ENCODE data around the gene SLC66A2.
"Not testable (repeated sequence)": the region's sequence is repeated elsewhere in the genome, so short reads cannot be mapped to it uniquely, and the experiment has no call there.

Gene SLC66A2

DNA sequence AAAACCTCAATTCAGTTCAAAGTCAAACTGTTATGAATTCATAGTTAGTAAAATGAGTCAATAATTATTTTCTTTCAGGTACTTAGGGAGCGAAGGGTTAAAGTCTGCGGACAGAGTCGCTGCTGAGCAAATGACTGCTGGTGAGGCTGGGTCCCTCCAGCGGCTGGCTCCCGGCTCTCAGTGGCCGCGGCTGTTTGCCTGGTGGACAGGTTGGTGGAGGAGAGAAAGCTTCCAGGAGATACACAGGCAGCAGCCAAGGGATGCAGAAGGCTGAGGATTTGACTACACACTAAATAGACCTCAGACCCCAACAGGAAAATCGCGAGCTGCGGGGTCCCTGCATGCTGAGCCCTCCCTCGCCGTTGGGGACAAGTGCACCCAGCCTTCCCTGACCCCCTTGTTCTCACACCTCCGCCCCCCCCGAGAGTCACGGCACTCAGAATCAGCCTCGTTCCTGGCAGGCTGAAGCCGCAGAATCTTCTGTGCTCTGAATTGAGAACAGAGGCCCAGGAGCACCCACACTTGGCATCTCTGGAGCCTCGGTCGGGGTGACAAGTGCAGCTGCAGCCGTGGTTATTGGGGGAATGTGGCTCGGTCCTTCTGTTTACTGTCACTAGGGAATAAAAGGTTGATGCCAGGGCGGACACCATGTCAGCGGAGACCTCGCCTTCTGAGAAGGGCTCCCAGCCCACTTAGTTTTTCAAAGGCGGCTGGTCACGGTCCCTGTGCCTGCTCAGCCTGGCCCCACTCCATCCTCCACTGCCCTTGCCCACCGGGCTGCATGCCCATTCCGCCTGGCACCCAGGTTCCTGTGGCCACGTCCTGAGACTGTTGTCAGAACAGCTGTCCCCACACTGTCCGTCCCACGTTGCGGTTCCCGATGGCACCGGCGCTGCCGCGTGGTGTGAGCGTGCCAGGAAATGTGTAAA, 74.0 kb downstream of the SLC66A2 start:
- ATAC-seq, result no peak

GRCh38 chr18:79876497-79876896, 75.0 kb downstream of the SLC66A2 start:
- ATAC-seq, result no peak

DNA sequence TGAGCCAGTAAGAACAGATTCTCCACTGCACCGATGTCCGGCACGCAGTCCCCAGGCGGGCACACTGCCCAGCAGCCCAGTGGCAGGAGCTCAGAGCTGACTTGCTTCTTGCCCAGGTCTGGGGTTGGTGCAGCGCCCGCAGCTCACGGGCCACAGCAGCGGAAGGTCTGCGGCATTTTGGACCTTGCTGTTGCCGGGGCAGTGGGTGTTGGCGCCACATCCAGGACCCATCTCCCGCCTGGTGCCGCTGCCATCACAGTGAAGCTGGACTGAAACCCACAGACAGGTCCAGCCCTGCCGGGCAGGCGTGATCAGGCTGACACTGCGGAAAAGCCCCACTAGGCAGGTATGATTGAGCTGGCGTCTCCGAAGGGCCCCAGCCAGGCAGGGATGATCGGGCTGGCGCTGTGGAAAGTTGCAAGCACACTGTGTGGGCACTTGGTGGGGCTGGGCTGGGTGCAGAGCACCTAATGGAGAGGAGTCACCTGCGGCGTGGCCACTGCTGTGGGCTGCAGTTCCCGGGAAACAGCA, 75.5 kb downstream of the SLC66A2 start:
- ATAC-seq, result no peak

GRCh38 chr18:79875531-79875919, 75.9 kb downstream of the SLC66A2 start:
- ATAC-seq, result no peak

DNA sequence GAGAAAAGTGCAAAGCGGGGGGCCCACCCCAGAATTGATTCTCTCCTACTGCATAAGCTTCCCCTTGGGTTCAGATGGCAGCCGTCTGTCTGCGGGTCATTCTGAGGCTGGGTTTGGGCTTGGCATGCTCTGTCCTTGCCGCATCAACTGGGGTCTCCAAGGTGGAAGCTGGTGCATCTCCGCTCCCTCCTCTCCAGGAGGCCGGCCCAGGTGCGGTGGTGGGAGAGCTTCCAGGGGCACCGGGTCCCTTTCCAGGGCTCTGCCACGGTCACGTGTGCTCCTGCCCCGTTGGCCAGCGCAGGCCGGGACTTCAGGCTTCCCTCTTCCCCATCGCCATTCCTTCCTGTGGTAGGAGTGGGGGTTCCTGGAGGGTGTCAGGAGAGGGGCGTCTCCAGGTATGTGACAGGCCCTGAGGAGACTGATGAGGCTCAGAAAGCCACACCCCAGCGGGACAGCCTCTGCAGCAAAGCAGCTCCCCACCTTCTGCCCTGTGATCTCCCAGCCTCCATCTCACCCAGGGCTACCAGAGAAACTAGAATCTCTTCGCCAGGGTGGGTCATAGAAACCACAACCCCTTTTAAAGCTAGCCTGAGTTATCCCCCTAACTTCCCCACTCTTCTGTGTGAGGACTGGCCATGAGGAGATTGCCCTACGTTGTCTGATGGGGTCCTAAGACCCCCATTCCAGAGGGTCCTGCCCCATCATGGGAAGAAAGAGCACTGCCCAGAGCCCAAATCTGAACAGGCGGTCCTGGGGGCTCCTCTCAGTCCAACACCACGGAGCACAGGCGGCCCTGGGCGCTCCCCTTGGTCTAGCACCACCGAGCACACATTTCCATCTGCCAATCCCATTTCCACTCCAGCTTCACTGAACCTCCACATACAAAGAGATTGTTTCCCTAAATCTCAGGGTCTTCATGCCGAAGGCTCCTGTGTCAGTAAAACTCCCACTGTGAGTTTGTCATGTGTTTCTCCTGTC, 76.6 kb downstream of the SLC66A2 start:
- no peak for ATAC-seq

DNA sequence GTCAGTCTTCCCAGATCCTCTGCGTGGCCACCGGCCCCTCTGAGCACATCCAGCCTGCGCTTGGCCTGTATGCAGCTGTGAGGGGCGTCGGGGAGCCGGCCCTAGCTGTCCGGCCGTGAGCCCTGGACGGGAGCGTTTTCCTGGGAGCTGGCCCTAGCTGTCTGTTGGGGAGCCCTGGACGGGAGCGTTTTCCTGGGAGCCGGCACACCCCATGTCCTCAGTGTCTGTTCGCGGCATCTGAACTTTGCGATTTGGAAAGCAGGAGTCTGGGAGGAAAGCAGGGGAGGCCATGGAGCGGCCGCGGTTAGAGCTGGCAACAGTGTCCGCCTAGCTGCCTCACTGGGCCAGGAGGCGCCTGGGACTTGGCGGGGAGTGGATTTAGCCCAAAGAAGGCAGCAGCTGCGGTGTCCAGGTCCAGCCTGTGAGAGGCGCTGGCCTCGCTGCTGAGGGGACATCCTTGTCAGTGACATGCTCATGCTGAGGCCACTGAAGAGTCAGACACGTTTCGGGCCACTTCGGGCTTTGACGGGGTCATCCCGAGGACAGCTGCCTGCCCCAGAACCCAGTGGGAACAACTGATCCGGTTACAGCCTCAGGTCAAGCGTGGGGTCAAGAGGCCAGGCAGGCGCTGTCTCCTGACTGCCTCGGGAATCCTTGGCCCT, 77.9 kb downstream of the SLC66A2 start:
- no peak for ATAC-seq

DNA sequence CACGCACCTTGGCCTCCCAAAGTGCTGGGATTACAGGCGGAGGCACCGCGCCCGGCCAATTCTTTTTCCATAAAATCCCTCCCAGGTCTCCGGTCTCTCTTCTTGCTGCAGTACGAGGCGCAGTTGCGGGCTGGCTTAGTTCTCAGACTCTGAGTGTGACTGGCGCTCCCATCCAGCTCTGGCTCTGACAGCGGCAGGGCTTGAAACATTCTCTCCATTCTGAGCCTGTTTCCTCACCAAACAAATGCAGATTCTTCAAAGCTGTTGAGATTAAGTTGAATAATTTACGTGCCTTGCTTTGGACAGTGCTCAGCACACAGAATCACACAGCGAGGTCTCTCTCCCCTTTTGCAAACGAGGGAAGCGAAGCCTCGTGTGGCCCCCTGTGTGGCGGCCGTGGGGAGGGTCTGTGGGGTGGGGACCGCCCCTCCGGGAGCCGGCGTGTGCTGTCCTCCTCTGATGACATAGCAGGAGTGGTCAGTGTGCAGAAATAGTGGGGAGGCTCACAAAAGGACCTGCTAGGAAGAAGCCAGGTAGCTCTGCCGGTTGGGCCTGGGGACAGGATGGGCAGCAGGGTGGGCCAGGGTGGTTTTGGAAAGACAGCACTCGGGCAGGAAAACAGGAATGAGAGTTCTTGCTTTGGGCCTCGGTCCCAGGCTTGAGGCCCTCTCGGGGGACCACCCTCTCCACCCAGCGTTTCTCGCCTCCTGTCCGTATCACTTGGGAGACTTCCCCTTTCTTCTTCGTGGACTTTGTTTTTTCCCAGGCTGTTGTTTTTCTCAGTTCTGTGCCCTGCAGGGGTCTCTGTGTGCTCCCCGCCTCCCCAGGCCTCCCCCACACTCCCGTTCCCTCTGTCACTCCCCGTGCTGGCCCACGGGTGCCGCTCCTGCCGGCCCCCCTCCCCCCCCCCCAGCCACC, 78.7 kb downstream of the SLC66A2 start:
- ATAC-seq, result no peak

DNA sequence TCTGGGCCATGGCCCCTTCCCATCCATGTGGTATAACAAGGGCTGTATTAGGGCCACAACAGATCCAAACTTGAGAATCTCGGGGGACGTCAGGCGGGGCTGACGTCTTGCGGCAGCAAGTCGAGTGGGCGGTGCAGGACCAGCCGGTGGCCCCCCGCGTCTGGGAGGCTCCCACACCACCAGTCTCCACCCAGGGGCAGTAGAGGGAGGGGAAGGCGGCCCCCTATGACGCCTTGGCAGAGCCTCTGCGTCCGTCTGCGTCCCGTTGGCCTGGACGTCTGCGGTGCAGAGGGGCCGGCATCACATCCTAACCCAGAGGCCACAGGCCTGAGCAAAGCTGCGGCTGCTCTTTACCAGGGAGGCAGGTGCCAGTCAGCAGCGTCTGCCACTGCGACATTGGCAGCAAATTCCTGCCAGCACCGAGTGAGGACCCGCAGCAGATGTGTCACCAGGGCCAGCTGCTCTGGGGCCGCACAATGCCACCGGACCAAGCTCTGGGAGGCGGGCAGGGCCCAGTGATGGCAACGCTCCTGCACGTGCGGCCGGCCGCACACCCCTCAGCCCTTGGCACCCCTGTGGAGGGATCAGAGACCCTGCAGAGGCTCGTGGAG, 79.9 kb downstream of the SLC66A2 start:
- ATAC-seq, result no peak

GRCh38 chr18:79871026-79871390, 80.4 kb downstream of the SLC66A2 start:
- no peak for ATAC-seq

DNA sequence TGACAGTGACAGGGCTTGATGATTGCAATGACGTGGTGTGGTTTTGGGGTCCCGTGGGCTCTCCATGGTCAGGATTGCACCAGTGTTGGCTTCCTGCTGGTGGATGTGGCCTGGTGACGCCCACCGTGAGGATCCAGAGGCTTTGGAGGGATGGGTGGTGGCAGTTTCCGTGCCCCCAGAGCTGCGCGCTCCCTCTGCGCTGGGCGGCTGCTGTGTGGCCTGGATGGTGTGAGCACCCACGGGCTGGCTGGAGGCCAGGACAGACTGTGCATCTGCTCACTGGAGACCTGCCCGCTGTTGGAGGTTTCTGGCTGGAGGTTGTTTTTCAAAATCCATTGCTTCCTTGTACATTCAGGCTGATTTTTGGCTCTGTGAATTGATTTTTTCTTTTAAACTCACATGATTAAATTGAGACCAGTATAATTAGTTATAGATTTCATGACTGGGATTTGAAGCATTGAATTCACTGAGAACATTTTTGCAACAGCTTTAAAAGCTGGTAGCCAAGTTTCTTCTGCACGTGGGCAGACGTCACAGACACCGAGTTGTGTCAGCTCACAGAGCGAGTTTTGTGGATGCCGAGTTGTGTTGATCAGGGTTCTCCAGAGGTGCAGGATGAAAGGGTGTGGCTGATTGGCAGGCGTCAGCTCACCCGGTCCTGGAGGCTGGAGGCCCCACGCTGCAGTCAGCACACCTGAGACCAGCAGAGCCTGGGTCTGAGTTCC, 81.0 kb downstream of the SLC66A2 start:
- no peak for ATAC-seq

GRCh38 chr18:79869591-79870300, 81.7 kb downstream of the SLC66A2 start:
- ATAC-seq, result no peak

DNA sequence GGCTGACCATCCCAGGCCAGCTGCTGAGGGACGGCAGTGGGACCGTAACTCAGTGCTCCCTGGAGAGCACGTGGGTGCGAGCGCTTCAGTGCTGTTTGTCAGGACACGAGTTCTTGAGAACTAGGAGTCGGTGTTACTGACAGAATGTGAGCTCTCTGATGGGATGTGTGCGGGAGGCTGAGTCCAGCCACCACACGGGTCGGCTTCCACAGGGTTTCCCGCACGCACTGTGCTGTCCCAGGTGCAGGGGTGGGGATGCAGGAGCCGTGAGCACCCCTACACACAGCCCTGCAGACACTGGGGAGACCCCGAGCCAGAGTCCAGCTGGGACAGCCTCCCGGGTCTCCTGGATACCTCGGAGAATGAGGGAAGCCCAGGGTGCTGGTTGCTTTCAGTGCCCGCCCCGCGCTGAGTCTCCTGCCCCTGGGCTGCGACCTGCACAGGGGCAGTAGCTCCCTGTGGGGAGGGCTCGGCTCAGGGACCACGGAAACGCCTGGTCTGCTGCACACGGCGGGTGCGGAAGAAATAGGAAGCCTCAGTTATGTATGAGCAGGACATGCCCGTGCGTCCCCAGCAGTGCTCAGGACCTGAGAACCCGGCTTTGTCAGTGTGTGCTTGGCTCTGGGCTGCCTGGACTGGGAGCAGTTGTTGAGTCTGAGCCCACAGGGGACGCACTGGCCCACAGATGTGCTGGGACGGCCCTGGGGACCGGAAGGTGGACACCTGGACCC, 82.5 kb downstream of the SLC66A2 start:
- ATAC-seq, result no peak

DNA sequence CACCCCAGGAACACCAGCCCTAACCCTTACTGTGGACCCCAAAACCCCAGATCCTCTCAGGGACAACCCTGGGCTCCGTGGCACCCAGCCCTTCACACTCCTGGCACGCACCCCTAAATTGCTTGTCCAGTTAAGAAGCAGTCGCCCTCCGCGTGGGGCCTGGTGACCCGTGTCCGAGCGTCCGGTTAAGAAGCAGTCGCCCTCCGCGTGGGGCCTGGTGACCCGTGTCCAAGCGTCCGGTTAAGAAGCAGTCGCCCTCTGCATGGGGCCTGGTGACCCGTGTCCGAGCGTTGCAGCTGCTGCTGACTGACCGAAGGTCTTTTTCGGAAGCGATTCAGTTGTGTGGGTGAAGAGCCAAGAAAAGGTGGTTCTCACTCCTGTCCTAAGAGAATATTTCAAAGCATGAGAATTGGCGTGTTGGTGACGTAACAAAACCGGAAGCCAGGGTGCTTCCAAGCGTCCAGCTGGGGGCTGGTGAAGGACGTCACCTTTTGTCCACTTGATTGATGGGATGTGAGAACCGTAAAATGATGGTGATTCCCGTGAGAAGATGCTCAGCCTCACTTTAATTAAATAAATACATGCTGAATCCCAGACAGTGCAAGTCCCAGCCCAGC, 83.2 kb downstream of the SLC66A2 start:
- no peak for ATAC-seq

- no peak for ATAC-seq
These were observed 83.8 kb downstream of the SLC66A2 start for GRCh38 chr18:79867666-79868065.

- no peak for ATAC-seq
These were observed 84.4 kb downstream of the SLC66A2 start for GRCh38 chr18:79866889-79867574.

DNA sequence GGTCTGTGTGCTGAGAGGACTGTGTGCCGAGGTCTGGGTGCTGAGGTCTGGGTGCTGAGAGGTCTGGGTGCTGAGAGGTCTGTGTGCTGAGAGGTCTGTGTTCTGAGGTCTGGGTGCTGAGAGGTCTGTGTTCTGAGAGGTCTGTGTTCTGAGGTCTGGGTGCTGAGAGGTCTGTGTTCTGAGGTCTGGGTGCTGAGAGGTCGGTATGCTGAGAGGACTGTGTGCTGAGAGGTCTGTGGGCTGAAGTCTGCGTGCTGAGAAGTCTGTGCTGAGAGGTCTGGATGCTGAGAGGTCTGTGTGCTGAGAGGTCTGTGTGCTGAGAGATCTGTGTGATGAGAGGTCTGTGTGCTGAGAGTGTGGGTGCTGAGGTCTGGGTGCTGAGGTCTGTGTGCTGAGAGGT, 85.5 kb downstream of the SLC66A2 start:
- ATAC-seq, result not testable (repeated sequence)

DNA sequence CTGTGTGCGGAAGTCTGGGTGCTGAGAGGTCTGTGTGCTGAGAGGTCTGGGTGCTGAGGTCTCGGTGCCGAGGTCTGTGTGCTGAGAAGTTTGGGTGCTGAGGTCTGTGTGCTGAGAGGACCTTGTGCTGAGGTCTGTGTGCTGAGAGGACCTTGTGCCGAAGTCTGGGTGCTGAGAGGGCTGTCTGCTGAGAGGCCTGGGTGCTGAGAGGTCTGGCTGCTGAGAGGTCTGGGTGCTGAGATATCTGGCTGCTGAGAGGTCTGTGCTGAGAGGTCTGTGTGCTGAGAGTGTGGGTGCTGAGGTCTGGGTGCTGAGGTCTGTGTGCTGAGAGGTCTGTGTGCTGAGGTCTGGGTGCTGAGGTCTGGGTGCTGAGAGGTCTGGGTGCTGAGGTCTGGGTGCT, 86.5 kb downstream of the SLC66A2 start:
- not testable (repeated sequence) for ATAC-seq

Data from activated CD4-positive, CD25-positive, alpha-beta regulatory T cell treated with anti-CD3 and anti-CD28 coated beads, Interleukin-2, amount 50 U/mL, for 24 hours (primary cell).